Measurements from ENCODE around the gene KRT35.
A peak's percentile ranks its signal among the peaks of the same experiment; 100 is the strongest.

Gene KRT35

GRCh38 chr17:41481036-41481435 is at the start of gene KRT35:
Gene KRT35, minus strand, starts transcription at chr17:41481151. Its CDS starts 54 bp downstream, at chr17:41481097.
- peaks cover 8% of the 10 kb centered on the region for H3K27me3 Mint-ChIP-seq
- ATAC-seq (replicated peaks; ENCODE audit: extremely low read depth, poor library complexity, severe bottlenecking), result no peak
- H3K27ac Mint-ChIP-seq (ENCODE audit: low read depth), result no peak within 1 kb of the TSS
- no peaks in the 10 kb centered on the region for H3K36me3 Mint-ChIP-seq (ENCODE audit: insufficient read depth)
- no peak within 1 kb of the TSS for H3K4me3 Mint-ChIP-seq
- no peaks in the 10 kb centered on the region for H3K9me3 Mint-ChIP-seq
- H3K4me1 Mint-ChIP-seq, result no peaks in the 10 kb centered on the region
- no peak for DNase-seq (ENCODE audit: low spot score in 2 of 2)

GRCh38 chr17:41530062-41531048 is 49.4 kb upstream of the KRT35 start:
- H3K9me3 Mint-ChIP-seq, result no peaks in the 10 kb centered on the region
- H3K4me1 Mint-ChIP-seq, result peaks cover 14% of the 10 kb centered on the region
- DNase-seq (ENCODE audit: low spot score in 2 of 2) (no peak), ATAC-seq (replicated peaks; ENCODE audit: extremely low read depth, poor library complexity, severe bottlenecking) (no peak)
- H3K4me3 Mint-ChIP-seq, result no peak overlapping the region
- H3K27me3 Mint-ChIP-seq, result peaks cover 97% of the 10 kb centered on the region
- H3K36me3 Mint-ChIP-seq (ENCODE audit: insufficient read depth), result no peaks in the 10 kb centered on the region
- H3K27ac Mint-ChIP-seq (ENCODE audit: low read depth), result no peak overlapping the region

DNA sequence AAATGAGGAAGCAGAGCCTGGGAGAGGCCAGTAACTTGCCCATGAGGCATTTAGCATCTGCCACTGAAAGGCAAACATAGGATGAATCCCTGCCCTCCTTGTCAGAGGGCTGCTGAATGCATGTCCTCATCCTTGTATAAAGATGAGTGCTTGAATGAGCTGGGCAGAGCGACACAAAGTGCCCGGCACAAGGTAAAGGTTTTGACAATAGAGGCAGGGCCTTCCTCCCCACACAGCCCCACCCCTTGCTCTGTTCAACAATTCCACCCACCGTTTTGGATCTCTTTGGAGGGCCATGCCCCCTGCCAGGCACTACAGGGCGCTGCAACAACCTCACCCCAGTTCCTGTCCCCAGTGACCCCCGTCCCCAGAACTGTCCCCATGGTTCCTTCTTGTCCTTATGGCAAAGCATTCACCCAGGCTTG is 48.6 kb upstream of the KRT35 start:
- H3K36me3 Mint-ChIP-seq (ENCODE audit: insufficient read depth), result no peaks in the 10 kb centered on the region
- H3K4me1 Mint-ChIP-seq, result peaks cover 14% of the 10 kb centered on the region
- no peak overlapping the region for H3K27ac Mint-ChIP-seq (ENCODE audit: low read depth)
- DNase-seq (ENCODE audit: low spot score in 2 of 2) (no peak), ATAC-seq (replicated peaks; ENCODE audit: extremely low read depth, poor library complexity, severe bottlenecking) (no peak)
- H3K4me3 Mint-ChIP-seq, result peak overlapping the region; percentile 27
- no peaks in the 10 kb centered on the region for H3K9me3 Mint-ChIP-seq
- peaks cover 94% of the 10 kb centered on the region for H3K27me3 Mint-ChIP-seq

- peak overlapping the region; percentile 27 for H3K4me3 Mint-ChIP-seq
- H3K36me3 Mint-ChIP-seq (ENCODE audit: insufficient read depth), result no peaks in the 10 kb centered on the region
- no peaks in the 10 kb centered on the region for H3K9me3 Mint-ChIP-seq
- H3K27me3 Mint-ChIP-seq, result peaks cover 93% of the 10 kb centered on the region
- H3K4me1 Mint-ChIP-seq, result peaks cover 14% of the 10 kb centered on the region
- DNase-seq (ENCODE audit: low spot score in 2 of 2), result no peak
- no peak overlapping the region for H3K27ac Mint-ChIP-seq (ENCODE audit: low read depth)
- ATAC-seq (replicated peaks; ENCODE audit: extremely low read depth, poor library complexity, severe bottlenecking), result no peak
Measured at GRCh38 chr17:41528959-41529353, 48.0 kb upstream of the KRT35 start.

DNA sequence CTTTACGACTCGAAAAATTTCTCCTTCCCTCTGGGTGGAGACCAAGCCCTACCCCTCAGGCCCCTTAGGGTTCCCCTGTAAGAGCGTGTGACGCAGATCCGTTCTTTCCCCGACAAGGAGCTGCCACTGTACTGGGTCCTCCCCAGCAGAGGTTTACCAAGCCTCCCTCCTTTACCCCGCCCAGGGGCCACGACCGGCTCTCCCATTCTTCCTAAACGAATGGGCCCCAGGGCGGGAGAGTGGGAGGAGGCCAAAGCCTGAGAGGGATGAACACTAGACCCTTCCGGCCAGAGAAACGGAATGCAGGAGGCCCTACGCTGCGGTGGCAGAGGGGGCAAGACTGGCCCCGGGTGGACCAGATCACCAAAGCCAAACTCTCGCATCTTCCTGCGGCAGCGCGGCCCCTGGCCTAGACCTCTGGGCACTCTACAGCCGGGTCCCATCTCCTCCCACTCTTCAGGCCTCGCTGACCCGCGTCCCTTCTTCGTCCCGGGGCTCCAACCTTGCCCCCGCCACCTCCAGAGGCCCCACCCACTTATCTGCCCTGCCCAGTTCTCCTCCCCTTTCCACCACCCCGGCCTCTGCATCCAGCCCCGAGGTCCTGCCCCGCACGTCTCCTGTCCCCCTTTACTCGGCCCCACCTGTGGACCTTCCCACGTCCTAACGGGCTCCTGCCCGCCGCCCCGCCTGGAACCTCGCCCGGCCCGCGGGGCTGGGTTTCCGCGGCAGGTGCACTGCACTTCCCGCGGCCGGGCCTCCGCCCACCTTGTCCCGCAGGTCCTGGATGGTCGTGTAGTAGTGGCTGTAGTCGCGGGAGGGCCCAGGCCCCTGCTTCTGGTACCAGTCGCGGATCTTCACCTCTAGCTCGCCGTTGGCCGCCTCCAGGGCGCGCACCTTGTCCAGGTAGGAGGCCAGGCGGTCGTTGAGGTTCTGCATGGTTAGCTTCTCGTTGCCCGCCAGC is 46.4 kb upstream of the KRT35 start:
- peaks cover 14% of the 10 kb centered on the region for H3K4me1 Mint-ChIP-seq
- DNase-seq (ENCODE audit: low spot score in 2 of 2), result no peak
- H3K4me3 Mint-ChIP-seq, result peak overlapping the region; percentile 51
- no peaks in the 10 kb centered on the region for H3K9me3 Mint-ChIP-seq
- H3K36me3 Mint-ChIP-seq (ENCODE audit: insufficient read depth), result no peaks in the 10 kb centered on the region
- ATAC-seq (replicated peaks; ENCODE audit: extremely low read depth, poor library complexity, severe bottlenecking), result no peak
- no peak overlapping the region for H3K27ac Mint-ChIP-seq (ENCODE audit: low read depth)
- peaks cover 84% of the 10 kb centered on the region for H3K27me3 Mint-ChIP-seq

DNA sequence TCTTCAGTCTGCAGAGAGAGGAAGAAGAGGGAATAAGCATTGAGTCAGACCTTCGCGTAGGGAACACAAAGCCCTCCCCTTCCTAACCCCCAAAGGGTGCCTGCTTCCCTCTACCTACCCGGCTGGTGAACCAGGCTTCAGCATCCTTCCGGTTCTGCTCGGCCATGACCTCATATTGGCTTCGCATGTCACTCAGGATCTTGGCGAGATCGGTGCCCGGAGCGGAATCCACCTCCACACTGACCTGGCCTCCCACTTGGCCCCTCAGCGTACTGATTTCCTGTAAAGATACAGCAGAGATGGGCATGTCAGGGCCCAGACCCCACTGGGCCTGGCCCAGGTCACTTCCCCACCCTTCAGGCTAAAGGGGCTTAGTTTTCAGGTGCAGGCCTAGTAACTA is 43.3 kb upstream of the KRT35 start:
- Mint-ChIP-seq H3K36me3 (ENCODE audit: insufficient read depth) (no peaks in the 10 kb centered on the region), H3K4me3 (no peak overlapping the region), H3K4me1 (peaks cover 12% of the 10 kb centered on the region), H3K27me3 (peaks cover 59% of the 10 kb centered on the region), H3K9me3 (no peaks in the 10 kb centered on the region), H3K27ac (ENCODE audit: low read depth) (no peak overlapping the region)
- ATAC-seq (replicated peaks; ENCODE audit: extremely low read depth, poor library complexity, severe bottlenecking) (no peak), DNase-seq (ENCODE audit: low spot score in 2 of 2) (no peak)

DNA sequence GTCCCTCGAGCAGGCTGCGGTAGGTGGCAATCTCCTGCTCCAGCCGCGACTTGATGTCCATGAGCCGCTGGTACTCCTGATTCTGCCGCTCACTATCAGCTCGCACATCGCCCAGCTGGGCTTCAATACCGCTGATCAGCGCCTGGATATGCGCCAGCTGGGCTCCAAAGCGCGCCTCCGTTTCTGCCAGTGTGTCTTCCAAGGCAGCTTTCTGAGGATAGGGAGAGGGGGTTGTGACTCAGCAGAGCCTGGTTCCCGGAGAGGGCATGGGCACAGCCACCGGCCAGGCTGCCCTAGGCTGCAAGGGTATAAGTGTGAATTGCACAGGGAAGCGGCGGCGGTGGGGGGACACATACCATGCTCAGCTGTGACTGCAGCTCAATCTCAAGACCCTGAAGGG is 42.8 kb upstream of the KRT35 start:
- H3K4me1 Mint-ChIP-seq, result peaks cover 7% of the 10 kb centered on the region
- ATAC-seq (replicated peaks; ENCODE audit: extremely low read depth, poor library complexity, severe bottlenecking) (no peak), DNase-seq (ENCODE audit: low spot score in 2 of 2) (no peak)
- H3K27me3 Mint-ChIP-seq, result peaks cover 59% of the 10 kb centered on the region
- no peaks in the 10 kb centered on the region for H3K9me3 Mint-ChIP-seq
- no peak overlapping the region for H3K27ac Mint-ChIP-seq (ENCODE audit: low read depth)
- H3K36me3 Mint-ChIP-seq (ENCODE audit: insufficient read depth), result no peaks in the 10 kb centered on the region
- H3K4me3 Mint-ChIP-seq, result no peak overlapping the region

DNA sequence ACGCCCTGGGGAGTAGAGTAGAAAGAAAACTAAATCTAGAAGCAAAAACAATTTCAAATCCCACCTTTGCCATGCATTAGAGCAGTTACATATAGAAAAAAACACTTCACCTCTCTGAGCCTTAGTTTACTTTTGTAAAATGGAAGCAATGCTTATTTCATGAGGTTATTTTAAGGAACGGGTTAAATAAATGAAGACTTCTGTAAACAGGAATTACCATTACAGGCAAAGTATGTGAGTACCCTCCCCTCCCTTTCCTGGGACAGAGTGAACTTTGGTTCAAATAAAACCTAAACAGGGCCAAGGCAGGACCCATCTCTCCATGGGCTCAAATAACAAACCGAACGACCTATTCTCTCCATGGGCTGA is 42.3 kb upstream of the KRT35 start:
- Mint-ChIP-seq H3K27me3 (peaks cover 59% of the 10 kb centered on the region), H3K4me1 (peaks cover 2% of the 10 kb centered on the region), H3K27ac (ENCODE audit: low read depth) (no peak overlapping the region), H3K9me3 (no peaks in the 10 kb centered on the region), H3K4me3 (no peak overlapping the region), H3K36me3 (ENCODE audit: insufficient read depth) (no peaks in the 10 kb centered on the region)
- DNase-seq (ENCODE audit: low spot score in 2 of 2) (no peak), ATAC-seq (replicated peaks; ENCODE audit: extremely low read depth, poor library complexity, severe bottlenecking) (no peak)

- H3K9me3 Mint-ChIP-seq, result no peaks in the 10 kb centered on the region
- H3K27ac Mint-ChIP-seq (ENCODE audit: low read depth), result no peak overlapping the region
- ATAC-seq (replicated peaks; ENCODE audit: extremely low read depth, poor library complexity, severe bottlenecking) (no peak), DNase-seq (ENCODE audit: low spot score in 2 of 2) (no peak)
- no peaks in the 10 kb centered on the region for H3K36me3 Mint-ChIP-seq (ENCODE audit: insufficient read depth)
- H3K27me3 Mint-ChIP-seq, result peaks cover 54% of the 10 kb centered on the region
- H3K4me3 Mint-ChIP-seq, result no peak overlapping the region
- no peaks in the 10 kb centered on the region for H3K4me1 Mint-ChIP-seq
Measured at GRCh38 chr17:41522301-41523224, 41.6 kb upstream of the KRT35 start.

GRCh38 chr17:41521574-41522261 is 40.8 kb upstream of the KRT35 start:
- H3K27ac Mint-ChIP-seq (ENCODE audit: low read depth), result no peak overlapping the region
- no peak overlapping the region for H3K4me3 Mint-ChIP-seq
- H3K36me3 Mint-ChIP-seq (ENCODE audit: insufficient read depth), result no peaks in the 10 kb centered on the region
- ATAC-seq (replicated peaks; ENCODE audit: extremely low read depth, poor library complexity, severe bottlenecking) (no peak), DNase-seq (ENCODE audit: low spot score in 2 of 2) (no peak)
- peaks cover 54% of the 10 kb centered on the region for H3K27me3 Mint-ChIP-seq
- no peaks in the 10 kb centered on the region for H3K4me1 Mint-ChIP-seq
- no peaks in the 10 kb centered on the region for H3K9me3 Mint-ChIP-seq

DNA sequence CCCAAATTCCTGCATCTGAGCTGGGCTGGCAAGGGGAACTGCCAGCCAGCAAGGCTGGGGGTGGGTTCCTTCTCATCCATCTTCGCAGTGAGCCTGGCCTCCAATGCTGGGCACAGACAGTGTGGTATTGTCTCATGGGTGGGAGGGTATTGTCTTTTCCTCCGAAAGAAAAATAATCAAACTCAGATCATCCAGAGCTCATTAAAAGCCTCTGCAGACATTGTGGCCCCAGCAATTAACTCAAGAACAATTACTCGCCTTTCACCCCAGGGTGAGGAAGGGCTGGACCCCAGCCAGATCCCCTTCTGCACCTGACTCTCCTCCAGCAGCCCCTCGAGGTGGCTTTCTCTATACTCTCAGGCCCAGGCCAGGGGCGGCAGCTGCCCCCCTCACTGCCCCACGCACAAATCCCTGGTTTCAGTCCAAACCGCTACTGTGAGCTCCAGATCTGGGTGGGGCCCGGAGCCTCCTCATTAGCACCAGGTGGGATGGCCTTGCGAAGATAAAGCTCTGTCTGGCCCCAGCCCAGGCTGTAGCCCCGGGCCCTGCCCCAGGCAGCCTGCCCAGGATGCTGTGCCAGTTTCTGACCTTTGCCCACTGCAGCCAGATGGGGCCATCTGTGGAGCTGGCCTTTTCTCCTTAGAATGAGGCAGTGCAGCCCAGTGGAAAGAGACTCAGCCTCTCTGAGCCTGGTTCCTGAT is 40.0 kb upstream of the KRT35 start:
- H3K4me3 Mint-ChIP-seq, result no peak overlapping the region
- no peaks in the 10 kb centered on the region for H3K4me1 Mint-ChIP-seq
- no peak overlapping the region for H3K27ac Mint-ChIP-seq (ENCODE audit: low read depth)
- DNase-seq (ENCODE audit: low spot score in 2 of 2), result no peak
- no peaks in the 10 kb centered on the region for H3K36me3 Mint-ChIP-seq (ENCODE audit: insufficient read depth)
- H3K9me3 Mint-ChIP-seq, result no peaks in the 10 kb centered on the region
- H3K27me3 Mint-ChIP-seq, result peaks cover 57% of the 10 kb centered on the region
- ATAC-seq (replicated peaks; ENCODE audit: extremely low read depth, poor library complexity, severe bottlenecking), result no peak
